Esophagus muscularis mucosa (tissue), 4 donors: ENCODE measurements around the gene PLEKHA5.
A peak's percentile ranks its signal among the peaks of the same experiment; 100 is the strongest.

Experiments
- CTCF ChIP-seq, 3 experiments: fragments of 200-600 bp in 2 of 3; fragments of 450-650 bp in 1 of 3; sonication (generic) in 2 of 3; IDR thresholded peaks; one replicate each; pipeline ENCODE4 v1.5.1; 2017 to 2019; ENCODE audit warnings: antibody characterized with exemption in 3 of 3, mild to moderate bottlenecking in 2 of 3, moderate library complexity in 1 of 3
- EP300 ChIP-seq: sonication (generic); formaldehyde crosslinking; IDR thresholded peaks from one replicate; pipeline ENCODE4 v1.6.1; 2017; ENCODE audit warnings: antibody characterized with exemption
- POLR2AphosphoS5 ChIP-seq, 2 donors: sonication (generic); formaldehyde crosslinking; IDR thresholded peaks; one replicate each; pipeline ENCODE4 v1.6.1; 2017; ENCODE audit warnings: antibody characterized with exemption in 2 of 2

GRCh38 chr12:19129486-19130223, at the start of gene PLEKHA5:
- TF ChIP-seq EP300 (no peak), CTCF (IDR thresholded peaks at IDR 0.05) (peak; percentile 39 to 50 (median 41)), POLR2AphosphoS5 (IDR thresholded peaks at IDR 0.05) (peak in 1 of 2 donors; percentile 73)
